CD14-positive monocyte (primary cell): ENCODE results near the gene CDC25B. TPM values are rescaled to one million over a fixed set of nuclear protein-coding genes. Genes with fewer than 3 reads are reported as not detected.
A peak's percentile ranks its signal among the peaks of the same experiment; 100 is the strongest.

Experiments used
- DNase-seq, 3 donors: peaks; one replicate each; pipeline ENCODE4 v3.0.0-alpha.2; 2011 to 2022
- H2AFZ ChIP-seq: 2 replicates; pipeline ENCODE4 v1.6.0; 2012; ENCODE audit warnings: mild to moderate bottlenecking, low read depth, low read length, inconsistent platforms; ENCODE audit not compliant: insufficient read depth, poor library complexity, severe bottlenecking
- H3K27ac ChIP-seq, 2 donors: 1 replicate in 1 of 2; 2 replicates in 1 of 2; pipeline ENCODE4 v1.5.1; 2012 to 2013; ENCODE audit warnings: low read length in 2 of 2, control low read depth in 1 of 2, inconsistent platforms in 1 of 2, low read depth in 1 of 2, mild to moderate bottlenecking in 1 of 2
- H3K27me3 ChIP-seq, 2 donors: one replicate each; pipeline versions ENCODE4 v1.6.0 to v1.6.1; 2011 to 2013; ENCODE audit warnings: low read length in 2 of 2; ENCODE audit not compliant: control insufficient read depth in 2 of 2, insufficient read depth in 2 of 2
- H3K36me3 ChIP-seq, 2 donors: replicated peaks in 1 of 2; 1 replicate in 1 of 2; 2 replicates in 1 of 2; pipeline versions ENCODE4 v1.5.1 to v1.6.1; 2012 to 2013; ENCODE audit warnings: low read length in 2 of 2, control low read depth in 1 of 2, inconsistent platforms in 1 of 2, mild to moderate bottlenecking in 1 of 2; ENCODE audit not compliant: insufficient read depth in 2 of 2, control insufficient read depth in 1 of 2
- H3K4me1 ChIP-seq, 2 donors: 1 replicate in 1 of 2; 2 replicates in 1 of 2; pipeline versions ENCODE4 v1.5.1 to v1.6.1; 2012 to 2013; ENCODE audit warnings: low read length in 2 of 2, control low read depth in 1 of 2, inconsistent platforms in 1 of 2, mild to moderate bottlenecking in 1 of 2, moderate library complexity in 1 of 2; ENCODE audit not compliant: insufficient read depth in 2 of 2, control insufficient read depth in 1 of 2
- H3K4me2 ChIP-seq: replicated peaks from 2 replicates; pipeline ENCODE3; 2012; ENCODE audit warnings: low read length, moderate library complexity, mild to moderate bottlenecking; ENCODE audit not compliant: poor library complexity, severe bottlenecking; ENCODE audit errors: extremely low read depth
- H3K4me3 ChIP-seq, 3 experiments: fragments of 200-600 bp in 1 of 3; sonication (generic) in 1 of 3; replicated peaks in 1 of 3; 1 replicate in 2 of 3; 2 replicates in 1 of 3; pipeline ENCODE4 v1.5.1; 2011 to 2013; ENCODE audit warnings: low read length in 3 of 3, mild to moderate bottlenecking in 3 of 3, control low read depth in 2 of 3, low read depth in 2 of 3, inconsistent platforms in 1 of 3, moderate library complexity in 1 of 3
- H3K79me2 ChIP-seq: 2 replicates; pipeline ENCODE4 v1.6.0; 2012; ENCODE audit warnings: mild to moderate bottlenecking, control low read depth, inconsistent platforms, low read length, moderate library complexity; ENCODE audit not compliant: insufficient read depth
- H3K9ac ChIP-seq: 2 replicates; pipeline ENCODE4 v1.6.0; 2017; ENCODE audit warnings: low read length, mild to moderate bottlenecking; ENCODE audit not compliant: insufficient read depth, poor library complexity, severe bottlenecking
- H3K9me3 ChIP-seq, 2 donors: replicated peaks in 1 of 2; 1 replicate in 1 of 2; 2 replicates in 1 of 2; pipeline versions ENCODE4 v1.5.1 to v1.6.1; 2012 to 2013; ENCODE audit warnings: low read length in 2 of 2, control low read depth in 1 of 2; ENCODE audit not compliant: control insufficient read depth in 1 of 2, insufficient read depth in 1 of 2
- H4K20me1 ChIP-seq: 2 replicates; pipeline ENCODE4 v1.6.0; 2012; ENCODE audit warnings: mild to moderate bottlenecking, low read length, control low read depth, moderate library complexity; ENCODE audit not compliant: insufficient read depth
- H3K27ac Mint-ChIP-seq, 7 donors: one replicate each; pipeline ENCODE4 v1.8.0; 2020; ENCODE audit warnings: mild to moderate bottlenecking in 7 of 7, mixed read lengths in 7 of 7, moderate library complexity in 6 of 7, inconsistent platforms in 2 of 7
- H3K27me3 Mint-ChIP-seq, 3 donors: one replicate each; pipeline ENCODE4 v1.8.0; 2021 to 2022; ENCODE audit warnings: low read depth in 3 of 3, mild to moderate bottlenecking in 3 of 3, mixed read lengths in 3 of 3, moderate library complexity in 3 of 3, inconsistent platforms in 1 of 3
- H3K36me3 Mint-ChIP-seq, 2 donors: one replicate each; pipeline ENCODE4 v1.8.0; 2020; ENCODE audit warnings: mixed read lengths in 2 of 2, inconsistent platforms in 1 of 2, mild to moderate bottlenecking in 1 of 2
- H3K4me1 Mint-ChIP-seq: one replicate; pipeline ENCODE4 v1.8.0; 2020; ENCODE audit warnings: mild to moderate bottlenecking, mixed read lengths
- H3K4me3 Mint-ChIP-seq, 2 donors: one replicate each; pipeline ENCODE4 v1.8.0; 2020; ENCODE audit warnings: mild to moderate bottlenecking in 2 of 2, mixed read lengths in 2 of 2, moderate library complexity in 1 of 2
- H3K9me3 Mint-ChIP-seq, 7 donors: one replicate each; pipeline ENCODE4 v1.8.0; 2020 to 2022; ENCODE audit warnings: mixed read lengths in 7 of 7, mild to moderate bottlenecking in 6 of 7, moderate library complexity in 6 of 7, inconsistent platforms in 2 of 7
- CTCF ChIP-seq: fragments of 200-600 bp; IDR thresholded peaks from one replicate; pipeline ENCODE4 v1.8.0; 2022; ENCODE audit warnings: antibody characterized with exemption, mild to moderate bottlenecking
- WGBS: methylation state at CpG from one replicate; pipeline ENCODE4 v1.1.5; 2013; ENCODE audit warnings: missing lambda C conversion rate; ENCODE audit not compliant: insufficient coverage; 5-methylcytosine and 5-hydroxymethylcytosine counted together
- intact Hi-C, 2 donors: fragments of 100-400 bp; cut with micrococcal nuclease; formaldehyde crosslinking; loops; one replicate each; pipeline versions ENCODE4 v1.15.0 to v1.15.1; 2023
- polyA plus RNA-seq, 3 donors: library from polyadenylated mRNA; depleted of rRNA in 1 of 3; unstranded in 2 of 3; stranded (reverse) in 1 of 3; fragments of 300-500 nt in 2 of 3; fragments of >200 nt in 1 of 3; fragmentation: Illumina TruSeq in 2 of 3; gene quantifications; 1 replicate in 2 of 3; 2 replicates in 1 of 3; pipeline ENCODE4 v1.2.3, GENCODE V29; 2012 to 2021

CDC25B gene
- polyA plus RNA-seq, 3 donors: 3.6 to 35.6 (median 4.0) TPM

GRCh38 chr20:3758566-3758965 lies 37.5 kb upstream of the CDC25B start:
- no peaks in the 10 kb centered on the region for H3K9me3 ChIP-seq
- peaks cover 56% of the 10 kb centered on the region for H3K4me1 Mint-ChIP-seq
- no peak overlapping the region for H2AFZ ChIP-seq
- peaks cover 0 to 6% (median 0%) of the 10 kb centered on the region in 3 donors for H3K27me3 Mint-ChIP-seq
- H3K27ac ChIP-seq: peak overlapping the region; percentile 1 to 67
- no peak for DNase-seq
- peak overlapping the region in 5 of 7 donors; percentile 58 to 79 (median 77) for H3K27ac Mint-ChIP-seq
- H3K27me3 ChIP-seq: no peaks in the 10 kb centered on the region
- no peak for TF ChIP-seq CTCF
- no peak overlapping the region for H3K4me3 Mint-ChIP-seq
- no peak overlapping the region for H3K4me2 ChIP-seq
- peaks cover 38% of the 10 kb centered on the region for H4K20me1 ChIP-seq
- H3K9me3 Mint-ChIP-seq: no peaks in the 10 kb centered on the region
- peaks cover 56 to 80% of the 10 kb centered on the region in 2 donors for H3K36me3 ChIP-seq
- peaks cover 74% of the 10 kb centered on the region for H3K79me2 ChIP-seq
- H3K9ac ChIP-seq: no peak overlapping the region
- intact Hi-C loops: no loop called here
- no peak overlapping the region for H3K4me3 ChIP-seq
- H3K36me3 Mint-ChIP-seq: peaks cover 58 to 76% of the 10 kb centered on the region in 2 donors
- peaks cover 37 to 44% of the 10 kb centered on the region in 2 donors for H3K4me1 ChIP-seq
- 100% methylated on average over 1 of the region's 11 CpGs for WGBS

DNA sequence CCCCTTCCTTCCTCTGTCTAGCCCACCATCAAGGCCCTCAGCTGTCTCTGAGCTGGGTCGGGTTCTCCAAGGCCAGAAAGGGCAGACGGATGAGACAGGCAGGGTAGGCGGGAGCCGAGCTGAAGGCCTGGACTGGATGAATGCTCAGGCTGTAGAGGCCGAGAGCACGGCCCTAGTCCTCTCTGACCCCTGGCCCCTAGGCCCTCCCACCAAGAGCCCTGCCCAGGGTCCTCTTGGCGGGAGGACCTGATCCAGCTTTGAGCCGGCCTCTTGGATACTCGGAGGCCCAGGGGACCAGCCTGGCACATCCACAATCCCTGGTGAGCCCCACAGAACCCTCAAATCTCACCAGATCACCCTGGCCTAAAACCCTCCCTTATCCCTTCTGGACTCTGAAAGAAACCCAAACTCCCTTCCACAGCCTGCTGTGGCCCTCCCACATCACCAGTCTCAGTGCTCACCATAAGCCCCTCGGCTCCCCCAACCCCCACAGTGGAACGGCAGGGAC lies 36.7 kb upstream of the CDC25B start:
- intact Hi-C loops: no loop called here
- Mint-ChIP-seq H3K9me3 (no peaks in the 10 kb centered on the region), H3K4me1 (peaks cover 64% of the 10 kb centered on the region), H3K36me3 (peaks cover 56 to 70% of the 10 kb centered on the region in 2 donors), H3K27me3 (peaks cover 0 to 6% (median 0%) of the 10 kb centered on the region in 3 donors), H3K4me3 (no peak overlapping the region), H3K27ac (peak overlapping the region in 6 of 7 donors; percentile 70 to 88 (median 78))
- peaks cover 80% of the 10 kb centered on the region for H3K79me2 ChIP-seq
- peaks cover 50 to 72% of the 10 kb centered on the region in 2 donors for H3K36me3 ChIP-seq
- H3K4me2 ChIP-seq: no peak overlapping the region
- no peaks in the 10 kb centered on the region for H3K9me3 ChIP-seq
- H3K4me3 ChIP-seq: no peak overlapping the region
- H3K4me1 ChIP-seq: peaks cover 45 to 52% of the 10 kb centered on the region in 2 donors
- no peaks in the 10 kb centered on the region for H3K27me3 ChIP-seq
- no peak overlapping the region for H2AFZ ChIP-seq
- peak overlapping the region; percentile 1 for H3K9ac ChIP-seq
- DNase-seq: no peak
- peaks cover 34% of the 10 kb centered on the region for H4K20me1 ChIP-seq
- peak overlapping the region; percentile 1 to 67 for H3K27ac ChIP-seq
- TF ChIP-seq CTCF: no peak
- 90% methylated on average over 11 of the region's 11 CpGs for WGBS
